Erythroblast (primary cell): ENCODE data around the gene LBH.
A peak's percentile ranks its signal among the peaks of the same experiment; 100 is the strongest.

ENCODE experiments used
- DNase-seq, 2 experiments: peaks; one replicate each; lab custom pipeline; 2025; lab: John Stamatoyannopoulos, UW
- GATA1 ChIP-seq: IDR thresholded peaks from 2 replicates; pipeline ENCODE4 v1.6.1; 2011; ENCODE audit warnings: low read depth, mild to moderate bottlenecking, control low read depth, low read length, moderate library complexity
- POLR2A ChIP-seq: IDR thresholded peaks from 2 replicates; pipeline ENCODE4 v1.6.1; 2011; ENCODE audit warnings: mild to moderate bottlenecking, low read length

Gene LBH

GRCh38 chr2:30235008-30235655 lies 3.8 kb downstream of the LBH start:
- TF ChIP-seq POLR2A (no peak), GATA1 (no peak)
- no peak for DNase-seq

GRCh38 chr2:30235859-30236535 lies 4.7 kb downstream of the LBH start:
- no peak for DNase-seq
- TF ChIP-seq POLR2A (no peak), GATA1 (no peak)

- TF ChIP-seq POLR2A: no peak
- no peak for TF ChIP-seq GATA1
- no peak for DNase-seq
These were observed 5.4 kb downstream of the LBH start for GRCh38 chr2:30236591-30237238.

- no peak for TF ChIP-seq POLR2A
- no peak for TF ChIP-seq GATA1
- DNase-seq: no peak
These were observed 6.1 kb downstream of the LBH start for GRCh38 chr2:30237239-30237965.

- DNase-seq: no peak
These were observed 6.8 kb downstream of the LBH start for GRCh38 chr2:30237966-30238800.

GRCh38 chr2:30239308-30239985 lies 8.1 kb downstream of the LBH start:
- no peak for TF ChIP-seq POLR2A
- no peak for TF ChIP-seq GATA1
- peak; percentile 86 to 91 for DNase-seq

More at GRCh38 chr2:30237966-30238800, 6.8 kb downstream of the LBH start:
- no peak for TF ChIP-seq GATA1
- no peak for TF ChIP-seq POLR2A

- TF ChIP-seq POLR2A (no peak), GATA1 (no peak)
- no peak for DNase-seq
These were observed 8.8 kb downstream of the LBH start for GRCh38 chr2:30239986-30240752.

GRCh38 chr2:30243231-30243630 lies 11.9 kb downstream of the LBH start:
- no peak for DNase-seq
- TF ChIP-seq POLR2A: no peak
- TF ChIP-seq GATA1: no peak

GRCh38 chr2:30245364-30245763 lies 14.0 kb downstream of the LBH start:
- no peak for DNase-seq
- TF ChIP-seq POLR2A (no peak), GATA1 (no peak)

GRCh38 chr2:30248791-30249190 lies 17.5 kb downstream of the LBH start:
- TF ChIP-seq POLR2A (no peak), GATA1 (no peak)
- DNase-seq: no peak

GRCh38 chr2:30249354-30249753 lies 18.0 kb downstream of the LBH start:
- DNase-seq: no peak
- no peak for TF ChIP-seq GATA1
- TF ChIP-seq POLR2A: no peak

- no peak for TF ChIP-seq GATA1
- TF ChIP-seq POLR2A: no peak
- no peak for DNase-seq
These were observed 19.1 kb downstream of the LBH start for GRCh38 chr2:30250421-30250820.
